K562 (cell line): ENCODE results near the gene LIG3. TPM values are rescaled to one million over a fixed set of nuclear protein-coding genes. Genes with fewer than 3 reads are reported as not detected.

ENCODE experiments used
- CBFA2T2 ChIP-seq: fragments of 450-650 bp; conservative IDR thresholded peaks from 2 replicates; pipeline ENCODE4 v1.6.1; 2017; ENCODE audit warnings: mild to moderate bottlenecking
- CCAR2 ChIP-seq: fragments of 200-400 bp; formaldehyde crosslinking; IDR thresholded peaks from 2 replicates; pipeline ENCODE4 v1.6.1; 2017; ENCODE audit warnings: mild to moderate bottlenecking, low read depth, low read length
- CHD2 ChIP-seq: IDR thresholded peaks from 2 replicates; pipeline ENCODE4 v1.6.1; 2011; ENCODE audit warnings: low read depth, low read length
- ETS2 ChIP-seq: IDR thresholded peaks from 2 replicates; pipeline ENCODE4 v1.6.1; 2016; ENCODE audit warnings: borderline replicate concordance, missing genetic modification characterization, mild to moderate bottlenecking, moderate library complexity, missing compliant biosample characterization; ENCODE audit not compliant: poor library complexity, severe bottlenecking
- GTF2A2 ChIP-seq: IDR thresholded peaks from 2 replicates; pipeline ENCODE4 v1.6.1; 2016; ENCODE audit warnings: mild to moderate bottlenecking, missing genetic modification characterization, missing compliant biosample characterization
- GTF2F1 ChIP-seq: IDR thresholded peaks from 2 replicates; pipeline ENCODE4 v1.6.1; 2011; ENCODE audit warnings: low read depth, low read length, improper control_type of control experiment
- MTA2 ChIP-seq: fragments of 450-650 bp; IDR thresholded peaks from 2 replicates; pipeline ENCODE4 v1.6.1; 2016; ENCODE audit warnings: low read depth
- NFATC3 ChIP-seq: fragments of 450-650 bp; IDR thresholded peaks from 2 replicates; pipeline ENCODE4 v1.6.1; 2017; ENCODE audit warnings: mild to moderate bottlenecking
- NFRKB ChIP-seq: fragments of 450-650 bp; IDR thresholded peaks from 2 replicates; pipeline ENCODE4 v1.6.1; 2016; ENCODE audit warnings: low read depth
- POLR3G ChIP-seq: IDR thresholded peaks from 2 replicates; pipeline ENCODE4 v1.6.1; 2011; ENCODE audit not compliant: insufficient read length, insufficient replicate concordance; ENCODE audit errors: extremely low read depth
- TARDBP ChIP-seq: fragments of 450-650 bp; IDR thresholded peaks from 2 replicates; pipeline ENCODE4 v1.6.1; 2016
- YY1 ChIP-seq, 3 experiments: IDR thresholded peaks; 2 replicates each; pipeline ENCODE4 v1.6.1; 2011; ENCODE audit warnings: low read length in 2 of 3, mild to moderate bottlenecking in 2 of 3, moderate library complexity in 2 of 3, borderline replicate concordance in 1 of 3, control low read depth in 1 of 3, low read depth in 1 of 3; ENCODE audit not compliant: insufficient read depth in 3 of 3, insufficient replicate concordance in 2 of 3, control insufficient read depth in 1 of 3, insufficient read length in 1 of 3; ENCODE audit errors: extremely low read depth in 1 of 3
- ZNF436 ChIP-seq: fragments of 250-450, 450-650 bp; sonication (Bioruptor Pico); formaldehyde crosslinking; IDR thresholded peaks from 2 replicates; pipeline ENCODE4 v1.7.0; 2020; ENCODE audit warnings: mild to moderate bottlenecking
- ZNF586 ChIP-seq: fragments of 450-650 bp; formaldehyde crosslinking; conservative IDR thresholded peaks from 2 replicates; pipeline ENCODE4 v1.4.0; 2020; ENCODE audit warnings: mild to moderate bottlenecking, moderate library complexity
- ZNF644 ChIP-seq: fragments of 200-800 bp; sonication (Bioruptor generic); IDR thresholded peaks from 2 replicates; pipeline ENCODE4 v1.6.1; 2016; ENCODE audit warnings: low read depth, missing genetic modification characterization, missing compliant biosample characterization
- polyA plus RNA-seq, 8 experiments: library from polyadenylated mRNA; depleted of rRNA in 4 of 8; stranded (reverse) in 5 of 8; unstranded in 3 of 8; fragments of >200 nt; fragmentation: Nextera tagmentation in 2 of 8; fragmentation: Illumina TruSeq in 1 of 8; extraction: Ambion mirVana in 2 of 8; extraction: Trizol in 1 of 8; gene quantifications; 2 replicates each; pipeline versions ENCODE4 v1.2.1 to v1.2.3, GENCODE V29; 2011 to 2014; ENCODE audit warnings: inconsistent platforms in 1 of 8, missing spikeins in 1 of 8
- total RNA-seq, 7 experiments: library from RNA; depleted of rRNA in 6 of 7; stranded (reverse); fragments of >200 nt in 6 of 7; fragmentation: Illumina TruSeq in 2 of 7; extraction: Trizol in 2 of 7; gene quantifications; 2 replicates each; pipeline versions ENCODE4 v1.2.1 to v1.2.3, GENCODE V29; 2011 to 2021; ENCODE audit warnings: low replicate concordance in 1 of 7
- TF ChIP-seq, protein P1 (sequence below), 2 experiments: fragments of 200-800 bp in 1 of 2; sonication (Bioruptor generic) in 1 of 2; sonication (generic) in 1 of 2; formaldehyde crosslinking in 1 of 2; IDR thresholded peaks in 1 of 2; conservative IDR thresholded peaks in 1 of 2; 2 replicates each; pipeline versions ENCODE4 v1.5.0 to v1.6.1; 2016 to 2020; ENCODE audit warnings: missing compliant biosample characterization in 1 of 2, missing genetic modification characterization in 1 of 2, missing genetic modification reagents in 1 of 2
- TF ChIP-seq, protein P2 (sequence below): fragments of 250-450 bp; sonication (Bioruptor Pico); IDR thresholded peaks from 2 replicates; pipeline ENCODE4 v1.5.0; 2022; ENCODE audit warnings: mild to moderate bottlenecking
- TF ChIP-seq, protein P3 (sequence below): IDR thresholded peaks from 2 replicates; pipeline ENCODE4 v1.6.1; 2012; ENCODE audit warnings: low read depth, low read length, improper control_type of control experiment, borderline replicate concordance
- TF ChIP-seq, protein P4 (sequence below), 3 experiments: IDR thresholded peaks in 2 of 3; conservative IDR thresholded peaks in 1 of 3; 2 replicates each; pipeline ENCODE4 v1.5.1; 2011 to 2012; ENCODE audit warnings: low read length in 3 of 3, mild to moderate bottlenecking in 3 of 3, control low read depth in 2 of 3, improper control_type of control experiment in 1 of 3, inconsistent platforms in 1 of 3, low read depth in 1 of 3, mixed read lengths in 1 of 3, moderate library complexity in 1 of 3; ENCODE audit not compliant: insufficient read depth in 2 of 3

LIG3 gene
- total and polyA plus RNA-seq, 9 of the 15 experiments (the other 6 are each of a cell fraction or from before 2014, with no cell fraction given) = 7.6 to 75.0 (median 43.0) TPM

DNA sequence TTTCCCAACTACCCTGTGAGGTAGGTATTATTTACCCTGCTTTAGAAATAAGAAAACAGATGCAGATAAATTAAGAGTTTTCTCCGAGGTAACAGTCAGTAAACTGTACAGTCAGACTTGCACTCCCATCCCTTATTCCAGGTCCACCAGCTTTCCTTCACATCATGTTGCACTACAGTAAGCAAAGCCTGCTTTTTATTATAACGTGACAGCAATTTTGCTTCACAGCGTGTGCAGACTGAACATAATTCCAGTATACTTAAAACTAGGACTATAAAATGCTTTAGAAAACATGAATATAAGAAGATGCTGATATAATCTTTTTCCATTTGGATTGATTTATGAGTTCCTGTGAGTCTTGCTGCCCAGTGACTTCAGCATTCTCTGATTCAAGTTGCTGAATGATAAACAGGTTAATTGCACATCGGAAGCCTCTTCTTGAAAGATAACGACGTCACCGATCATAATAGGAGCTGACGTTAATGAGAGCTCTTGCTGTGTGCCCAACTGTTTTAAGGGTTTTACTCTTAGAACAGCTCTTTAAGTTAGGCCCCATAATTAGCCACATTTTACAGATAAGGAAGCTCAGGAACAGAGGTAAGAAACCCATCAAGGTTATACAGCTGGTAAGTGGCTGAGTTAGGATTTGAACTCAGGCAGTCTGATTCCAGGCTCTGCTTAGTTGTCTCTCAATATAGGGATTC, 1.4 kb downstream of the LIG3 start (continued):
- TF ChIP-seq ZNF644 (peak; percentile 71; the same call in 1 of the 2 replicates), POLR3G (no peak), GTF2F1 (no peak), CBFA2T2 (peak; percentile 77), CHD2 (no peak), CCAR2 (no peak), MTA2 (no peak), GTF2A2 (no peak), YY1 (IDR thresholded peaks at IDR 0.05; ENCODE audit: borderline replicate concordance in 1 of 3, control insufficient read depth in 1 of 3, extremely low read depth in 1 of 3, insufficient read depth in 3 of 3, insufficient read length in 1 of 3, insufficient replicate concordance in 2 of 3, low read depth in 1 of 3, low read length in 2 of 3) (no peak), TARDBP (no peak), NFRKB (no peak; the same call in 1 of the 2 replicates), ETS2 (no peak), NFATC3 (0 out of 2 replicates have a peak, but pooled peaks have one; percentile 15), ZNF586 (CRISPR knock-in tag) (no peak), ZNF436 (CRISPR knock-in tag) (no peak)
- TF ChIP-seq, protein P1, sequence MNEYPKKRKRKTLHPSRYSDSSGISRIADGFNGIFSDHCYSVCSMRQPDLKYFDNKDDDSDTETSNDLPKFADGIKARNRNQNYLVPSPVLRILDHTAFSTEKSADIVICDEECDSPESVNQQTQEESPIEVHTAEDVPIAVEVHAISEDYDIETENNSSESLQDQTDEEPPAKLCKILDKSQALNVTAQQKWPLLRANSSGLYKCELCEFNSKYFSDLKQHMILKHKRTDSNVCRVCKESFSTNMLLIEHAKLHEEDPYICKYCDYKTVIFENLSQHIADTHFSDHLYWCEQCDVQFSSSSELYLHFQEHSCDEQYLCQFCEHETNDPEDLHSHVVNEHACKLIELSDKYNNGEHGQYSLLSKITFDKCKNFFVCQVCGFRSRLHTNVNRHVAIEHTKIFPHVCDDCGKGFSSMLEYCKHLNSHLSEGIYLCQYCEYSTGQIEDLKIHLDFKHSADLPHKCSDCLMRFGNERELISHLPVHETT (CRISPR knock-in tag; conservative IDR thresholded peaks at IDR 0.05 in 1 of 2, IDR thresholded peaks at IDR 0.05 in 1 of 2) = peak in 1 of 2 experiments; percentile 40; a peak in 1 of 4 replicates
- TF ChIP-seq, protein P2, sequence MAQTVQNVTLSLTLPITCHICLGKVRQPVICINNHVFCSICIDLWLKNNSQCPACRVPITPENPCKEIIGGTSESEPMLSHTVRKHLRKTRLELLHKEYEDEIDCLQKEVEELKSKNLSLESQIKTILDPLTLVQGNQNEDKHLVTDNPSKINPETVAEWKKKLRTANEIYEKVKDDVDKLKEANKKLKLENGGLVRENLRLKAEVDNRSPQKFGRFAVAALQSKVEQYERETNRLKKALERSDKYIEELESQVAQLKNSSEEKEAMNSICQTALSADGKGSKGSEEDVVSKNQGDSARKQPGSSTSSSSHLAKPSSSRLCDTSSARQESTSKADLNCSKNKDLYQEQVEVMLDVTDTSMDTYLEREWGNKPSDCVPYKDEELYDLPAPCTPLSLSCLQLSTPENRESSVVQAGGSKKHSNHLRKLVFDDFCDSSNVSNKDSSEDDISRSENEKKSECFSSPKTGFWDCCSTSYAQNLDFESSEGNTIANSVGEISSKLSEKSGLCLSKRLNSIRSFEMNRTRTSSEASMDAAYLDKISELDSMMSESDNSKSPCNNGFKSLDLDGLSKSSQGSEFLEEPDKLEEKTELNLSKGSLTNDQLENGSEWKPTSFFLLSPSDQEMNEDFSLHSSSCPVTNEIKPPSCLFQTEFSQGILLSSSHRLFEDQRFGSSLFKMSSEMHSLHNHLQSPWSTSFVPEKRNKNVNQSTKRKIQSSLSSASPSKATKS (CRISPR knock-in tag) = no peak
- TF ChIP-seq, protein P3, sequence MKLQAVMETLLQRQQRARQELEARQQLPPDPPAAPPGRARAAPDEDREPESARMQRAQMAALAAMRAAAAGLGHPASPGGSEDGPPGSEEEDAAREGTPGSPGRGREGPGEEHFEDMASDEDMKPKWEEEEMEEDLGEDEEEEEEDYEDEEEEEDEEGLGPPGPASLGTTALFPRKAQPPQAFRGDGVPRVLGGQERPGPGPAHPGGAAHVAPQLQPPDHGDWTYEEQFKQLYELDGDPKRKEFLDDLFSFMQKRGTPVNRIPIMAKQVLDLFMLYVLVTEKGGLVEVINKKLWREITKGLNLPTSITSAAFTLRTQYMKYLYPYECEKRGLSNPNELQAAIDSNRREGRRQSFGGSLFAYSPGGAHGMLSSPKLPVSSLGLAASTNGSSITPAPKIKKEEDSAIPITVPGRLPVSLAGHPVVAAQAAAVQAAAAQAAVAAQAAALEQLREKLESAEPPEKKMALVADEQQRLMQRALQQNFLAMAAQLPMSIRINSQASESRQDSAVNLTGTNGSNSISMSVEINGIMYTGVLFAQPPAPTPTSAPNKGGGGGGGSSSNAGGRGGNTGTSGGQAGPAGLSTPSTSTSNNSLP = peak; percentile 90; the same call in 1 of the 2 replicates
- TF ChIP-seq, protein P4, sequence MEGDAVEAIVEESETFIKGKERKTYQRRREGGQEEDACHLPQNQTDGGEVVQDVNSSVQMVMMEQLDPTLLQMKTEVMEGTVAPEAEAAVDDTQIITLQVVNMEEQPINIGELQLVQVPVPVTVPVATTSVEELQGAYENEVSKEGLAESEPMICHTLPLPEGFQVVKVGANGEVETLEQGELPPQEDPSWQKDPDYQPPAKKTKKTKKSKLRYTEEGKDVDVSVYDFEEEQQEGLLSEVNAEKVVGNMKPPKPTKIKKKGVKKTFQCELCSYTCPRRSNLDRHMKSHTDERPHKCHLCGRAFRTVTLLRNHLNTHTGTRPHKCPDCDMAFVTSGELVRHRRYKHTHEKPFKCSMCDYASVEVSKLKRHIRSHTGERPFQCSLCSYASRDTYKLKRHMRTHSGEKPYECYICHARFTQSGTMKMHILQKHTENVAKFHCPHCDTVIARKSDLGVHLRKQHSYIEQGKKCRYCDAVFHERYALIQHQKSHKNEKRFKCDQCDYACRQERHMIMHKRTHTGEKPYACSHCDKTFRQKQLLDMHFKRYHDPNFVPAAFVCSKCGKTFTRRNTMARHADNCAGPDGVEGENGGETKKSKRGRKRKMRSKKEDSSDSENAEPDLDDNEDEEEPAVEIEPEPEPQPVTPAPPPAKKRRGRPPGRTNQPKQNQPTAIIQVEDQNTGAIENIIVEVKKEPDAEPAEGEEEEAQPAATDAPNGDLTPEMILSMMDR (IDR thresholded peaks at IDR 0.05 in 2 of 3, conservative IDR thresholded peaks at IDR 0.05 in 1 of 3; ENCODE audit: insufficient read depth in 2 of 3, low read depth in 1 of 3, low read length in 3 of 3) = no peak
